NCI-H1092 treated with DMSO at 0.1 percent for 48 hours (cell line): Measurements from ENCODE around the gene ZMYND8.
"Not testable (repeated sequence)": the region's sequence is repeated elsewhere in the genome, so short reads cannot be mapped to it uniquely, and the experiment has no call there.

Source experiments
- DNase-seq: peaks from one replicate; lab custom pipeline; 2025; lab: John Stamatoyannopoulos, UW

The ZMYND8 gene

GRCh38 chr20:47245166-47245565 is 111.3 kb downstream of the ZMYND8 start:
- DNase-seq = not testable (repeated sequence)

- DNase-seq = no peak
These were observed 112.0 kb downstream of the ZMYND8 start for GRCh38 chr20:47244451-47244850.

GRCh38 chr20:47243532-47244305 is 112.8 kb downstream of the ZMYND8 start:
- DNase-seq = no peak

GRCh38 chr20:47243003-47243402 is 113.5 kb downstream of the ZMYND8 start:
- DNase-seq = no peak

GRCh38 chr20:47241345-47241781 is 115.1 kb downstream of the ZMYND8 start:
- DNase-seq = no peak

GRCh38 chr20:47240096-47240495 is 116.4 kb downstream of the ZMYND8 start:
- DNase-seq = not testable (repeated sequence)

- no peak for DNase-seq
These were observed 116.8 kb downstream of the ZMYND8 start for GRCh38 chr20:47239719-47240067.

GRCh38 chr20:47238780-47239718 is 117.5 kb downstream of the ZMYND8 start:
- DNase-seq = no peak

GRCh38 chr20:47237715-47238114 is 118.8 kb downstream of the ZMYND8 start:
- no peak for DNase-seq

GRCh38 chr20:47236639-47236900 is 119.9 kb downstream of the ZMYND8 start:
- DNase-seq = no peak

GRCh38 chr20:47235853-47236638 is 120.5 kb downstream of the ZMYND8 start:
- no peak for DNase-seq

GRCh38 chr20:47235111-47235510 is 121.4 kb downstream of the ZMYND8 start:
- no peak for DNase-seq

- no peak for DNase-seq
These were observed 122.9 kb downstream of the ZMYND8 start for GRCh38 chr20:47233333-47234188.

- no peak for DNase-seq
These were observed 124.0 kb downstream of the ZMYND8 start for GRCh38 chr20:47232518-47232917.

- DNase-seq = no peak
These were observed 125.0 kb downstream of the ZMYND8 start for GRCh38 chr20:47231382-47232039.

GRCh38 chr20:47230811-47231256 is 125.7 kb downstream of the ZMYND8 start:
- DNase-seq = no peak

- DNase-seq = no peak
These were observed 127.8 kb downstream of the ZMYND8 start for GRCh38 chr20:47228654-47229053.

GRCh38 chr20:47227576-47227975 is 128.9 kb downstream of the ZMYND8 start:
- no peak for DNase-seq

- no peak for DNase-seq
These were observed 129.4 kb downstream of the ZMYND8 start for GRCh38 chr20:47227119-47227518.

GRCh38 chr20:47225458-47225857 is 131.0 kb downstream of the ZMYND8 start:
- DNase-seq = no peak

GRCh38 chr20:47224857-47225256 is 131.6 kb downstream of the ZMYND8 start:
- DNase-seq = no peak
